ENCODE data around the gene HBG2. TPM values are rescaled to one million over a fixed set of nuclear protein-coding genes. Genes with fewer than 3 reads are reported as not detected.
"Not testable (repeated sequence)": the region's sequence is repeated elsewhere in the genome, so short reads cannot be mapped to it uniquely, and the experiment has no call there.

Gene HBG2
- total RNA-seq (2014; rRNA removed; shearing (Covaris generic); ENCODE audit: low replicate concordance) = not detected in 2 replicates

- H3K4me3 ChIP-seq (ENCODE audit: low read length); DNase-seq; H3K9ac ChIP-seq (ENCODE audit: low read length); H3K27me3 ChIP-seq (ENCODE audit: low read length); H3K4me1 ChIP-seq (ENCODE audit: low read length); H3K9me3 ChIP-seq (ENCODE audit: low read length); H3K9me2 ChIP-seq (replicated peaks; ENCODE audit: insufficient read depth, low read length); H4K20me1 ChIP-seq (ENCODE audit: insufficient read depth, low read depth, low read length); H3K27ac ChIP-seq (ENCODE audit: low read length); H3K79me2 ChIP-seq (ENCODE audit: low read length); H3K36me3 ChIP-seq (ENCODE audit: insufficient read depth, low read length); H2AFZ ChIP-seq (ENCODE audit: low read length); H3K4me2 ChIP-seq (ENCODE audit: low read depth, low read length, poor library complexity, severe bottlenecking): not testable (repeated sequence)
These were observed at the start of gene HBG2 for GRCh38 chr11:5254646-5255413. Gene HBG2 (minus strand): TSS chr11:5254781. CDS start chr11:5254728, 53 bp downstream.

- Histone ChIP-seq H3K4me1 (ENCODE audit: low read length) (no peaks in the 10 kb centered on the region), H3K79me2 (ENCODE audit: low read length) (no peaks in the 10 kb centered on the region), H3K27me3 (ENCODE audit: low read length) (no peaks in the 10 kb centered on the region), H4K20me1 (ENCODE audit: insufficient read depth, low read depth, low read length) (no peaks in the 10 kb centered on the region), H3K9me3 (ENCODE audit: low read length) (no peaks in the 10 kb centered on the region), H3K36me3 (ENCODE audit: insufficient read depth, low read length) (no peaks in the 10 kb centered on the region), H3K4me2 (ENCODE audit: low read depth, low read length, poor library complexity, severe bottlenecking) (no peak overlapping the region), H3K9me2 (replicated peaks; ENCODE audit: insufficient read depth, low read length) (no peaks in the 10 kb centered on the region), H3K9ac (ENCODE audit: low read length) (no peak overlapping the region), H2AFZ (ENCODE audit: low read length) (no peak overlapping the region), H3K4me3 (ENCODE audit: low read length) (no peak overlapping the region), H3K27ac (ENCODE audit: low read length) (no peak overlapping the region)
- DNase-seq = no peak
These were observed 49.5 kb upstream of the HBG2 start for GRCh38 chr11:5304046-5304445.

GRCh38 chr11:5303626-5304025 is 49.0 kb upstream of the HBG2 start:
- Histone ChIP-seq H3K4me1 (ENCODE audit: low read length) (no peaks in the 10 kb centered on the region), H3K36me3 (ENCODE audit: insufficient read depth, low read length) (no peaks in the 10 kb centered on the region), H3K9ac (ENCODE audit: low read length) (no peak overlapping the region), H4K20me1 (ENCODE audit: insufficient read depth, low read depth, low read length) (no peaks in the 10 kb centered on the region), H2AFZ (ENCODE audit: low read length) (no peak overlapping the region), H3K27ac (ENCODE audit: low read length) (no peak overlapping the region), H3K4me2 (ENCODE audit: low read depth, low read length, poor library complexity, severe bottlenecking) (no peak overlapping the region), H3K9me3 (ENCODE audit: low read length) (no peaks in the 10 kb centered on the region), H3K9me2 (replicated peaks; ENCODE audit: insufficient read depth, low read length) (no peaks in the 10 kb centered on the region), H3K79me2 (ENCODE audit: low read length) (no peaks in the 10 kb centered on the region), H3K4me3 (ENCODE audit: low read length) (no peak overlapping the region), H3K27me3 (ENCODE audit: low read length) (no peaks in the 10 kb centered on the region)
- DNase-seq = no peak

- Histone ChIP-seq H3K79me2 (ENCODE audit: low read length) (no peaks in the 10 kb centered on the region), H3K9me2 (replicated peaks; ENCODE audit: insufficient read depth, low read length) (no peaks in the 10 kb centered on the region), H3K4me3 (ENCODE audit: low read length) (no peak within 1 kb of the TSS), H3K9me3 (ENCODE audit: low read length) (no peaks in the 10 kb centered on the region), H3K36me3 (ENCODE audit: insufficient read depth, low read length) (no peaks in the 10 kb centered on the region), H2AFZ (ENCODE audit: low read length) (no peak within 1 kb of the TSS), H3K27ac (ENCODE audit: low read length) (no peak within 1 kb of the TSS), H4K20me1 (ENCODE audit: insufficient read depth, low read depth, low read length) (no peaks in the 10 kb centered on the region), H3K4me2 (ENCODE audit: low read depth, low read length, poor library complexity, severe bottlenecking) (no peak within 1 kb of the TSS), H3K27me3 (ENCODE audit: low read length) (no peaks in the 10 kb centered on the region), H3K4me1 (ENCODE audit: low read length) (no peaks in the 10 kb centered on the region), H3K9ac (ENCODE audit: low read length) (no peak within 1 kb of the TSS)
- no peak for DNase-seq
These were observed 47.3 kb upstream of the HBG2 start, which contains the start of gene OR51B4 for GRCh38 chr11:5301846-5302245. Gene OR51B4 (minus strand): TSS chr11:5301946. CDS start chr11:5301946, 0 bp downstream.

GRCh38 chr11:5300251-5300650 is 45.7 kb upstream of the HBG2 start:
- DNase-seq = no peak
- Histone ChIP-seq H2AFZ (ENCODE audit: low read length) (no peak overlapping the region), H3K9ac (ENCODE audit: low read length) (no peak overlapping the region)

GRCh38 chr11:5298451-5298850 is 43.9 kb upstream of the HBG2 start:
- Histone ChIP-seq H3K4me3 (ENCODE audit: low read length) (no peak overlapping the region), H3K36me3 (ENCODE audit: insufficient read depth, low read length) (no peaks in the 10 kb centered on the region), H3K9me3 (ENCODE audit: low read length) (no peaks in the 10 kb centered on the region)

More at GRCh38 chr11:5300251-5300650, 45.7 kb upstream of the HBG2 start:
- H3K27me3 ChIP-seq (ENCODE audit: low read length) = no peaks in the 10 kb centered on the region
- H3K4me2 ChIP-seq (ENCODE audit: low read depth, low read length, poor library complexity, severe bottlenecking) = no peak overlapping the region
- H3K4me3 ChIP-seq (ENCODE audit: low read length) = no peak overlapping the region
- H3K4me1 ChIP-seq (ENCODE audit: low read length) = no peaks in the 10 kb centered on the region
- no peaks in the 10 kb centered on the region for H3K9me3 ChIP-seq (ENCODE audit: low read length)
- H3K27ac ChIP-seq (ENCODE audit: low read length) = no peak overlapping the region
- no peaks in the 10 kb centered on the region for H3K36me3 ChIP-seq (ENCODE audit: insufficient read depth, low read length)
- no peaks in the 10 kb centered on the region for H3K79me2 ChIP-seq (ENCODE audit: low read length)
- no peaks in the 10 kb centered on the region for H3K9me2 ChIP-seq (replicated peaks; ENCODE audit: insufficient read depth, low read length)
- no peaks in the 10 kb centered on the region for H4K20me1 ChIP-seq (ENCODE audit: insufficient read depth, low read depth, low read length)

GRCh38 chr11:5297721-5298323 is 43.2 kb upstream of the HBG2 start:
- Histone ChIP-seq H3K9me2 (replicated peaks; ENCODE audit: insufficient read depth, low read length) (no peaks in the 10 kb centered on the region), H3K9ac (ENCODE audit: low read length) (no peak overlapping the region), H4K20me1 (ENCODE audit: insufficient read depth, low read depth, low read length) (no peaks in the 10 kb centered on the region), H2AFZ (ENCODE audit: low read length) (no peak overlapping the region), H3K36me3 (ENCODE audit: insufficient read depth, low read length) (no peaks in the 10 kb centered on the region), H3K4me2 (ENCODE audit: low read depth, low read length, poor library complexity, severe bottlenecking) (no peak overlapping the region), H3K4me3 (ENCODE audit: low read length) (no peak overlapping the region), H3K9me3 (ENCODE audit: low read length) (no peaks in the 10 kb centered on the region), H3K27me3 (ENCODE audit: low read length) (no peaks in the 10 kb centered on the region), H3K79me2 (ENCODE audit: low read length) (no peaks in the 10 kb centered on the region), H3K27ac (ENCODE audit: low read length) (no peak overlapping the region), H3K4me1 (ENCODE audit: low read length) (no peaks in the 10 kb centered on the region)
- no peak for DNase-seq

More at GRCh38 chr11:5298451-5298850, 43.9 kb upstream of the HBG2 start:
- Histone ChIP-seq H3K9ac (ENCODE audit: low read length) (no peak overlapping the region), H4K20me1 (ENCODE audit: insufficient read depth, low read depth, low read length) (no peaks in the 10 kb centered on the region), H3K4me1 (ENCODE audit: low read length) (no peaks in the 10 kb centered on the region), H3K27me3 (ENCODE audit: low read length) (no peaks in the 10 kb centered on the region), H3K27ac (ENCODE audit: low read length) (no peak overlapping the region), H3K4me2 (ENCODE audit: low read depth, low read length, poor library complexity, severe bottlenecking) (no peak overlapping the region), H2AFZ (ENCODE audit: low read length) (no peak overlapping the region), H3K79me2 (ENCODE audit: low read length) (no peaks in the 10 kb centered on the region), H3K9me2 (replicated peaks; ENCODE audit: insufficient read depth, low read length) (no peaks in the 10 kb centered on the region)
- no peak for DNase-seq

- H3K4me2 ChIP-seq (ENCODE audit: low read depth, low read length, poor library complexity, severe bottlenecking); H2AFZ ChIP-seq (ENCODE audit: low read length); DNase-seq; H3K36me3 ChIP-seq (ENCODE audit: insufficient read depth, low read length); H3K9ac ChIP-seq (ENCODE audit: low read length); H3K4me1 ChIP-seq (ENCODE audit: low read length); H3K9me2 ChIP-seq (replicated peaks; ENCODE audit: insufficient read depth, low read length); H3K4me3 ChIP-seq (ENCODE audit: low read length); H3K9me3 ChIP-seq (ENCODE audit: low read length); H3K27ac ChIP-seq (ENCODE audit: low read length); H4K20me1 ChIP-seq (ENCODE audit: insufficient read depth, low read depth, low read length); H3K79me2 ChIP-seq (ENCODE audit: low read length); H3K27me3 ChIP-seq (ENCODE audit: low read length): not testable (repeated sequence)
These were observed 39.9 kb upstream of the HBG2 start for GRCh38 chr11:5294342-5294995.

Measured in Karpas-422 (cell line).